22Rv1 (cell line): ENCODE results near the gene USP14.

Experiments
- CTCF ChIP-seq: fragments of 450-650 bp; IDR thresholded peaks from 2 replicates; pipeline ENCODE4 v1.5.1; 2017; ENCODE audit warnings: mild to moderate bottlenecking
- ZFX ChIP-seq: fragments of 450-650 bp; IDR thresholded peaks from 2 replicates; pipeline ENCODE4 v1.6.1; 2017; ENCODE audit warnings: antibody characterized with exemption, borderline replicate concordance

- TF ChIP-seq CTCF (no peak), ZFX (no peak)
These were observed 55.1 kb downstream of the USP14 start for GRCh38 chr18:213505-213904.
